HL-60 (cell line): Measurements from ENCODE around the gene FAM234A.

Experiments
- DNase-seq, 2 experiments: peaks; one replicate each; pipeline ENCODE4 v3.0.0-alpha.2; 2010 to 2020; ENCODE audit warnings: low read depth in 1 of 2, low spot score in 1 of 2
- H3K27ac ChIP-seq: fragments of 250-450 bp; sonication (Bioruptor Pico); replicated peaks from 2 replicates; pipeline ENCODE4 v1.5.1; 2020; ENCODE audit warnings: mild to moderate bottlenecking, moderate library complexity
- H3K27me3 ChIP-seq: fragments of 250-450 bp; sonication (Bioruptor Pico); 2 replicates; pipeline ENCODE4 v1.5.1; 2021; ENCODE audit warnings: mild to moderate bottlenecking, moderate library complexity; ENCODE audit not compliant: insufficient read depth, poor library complexity, severe bottlenecking
- H3K4me3 ChIP-seq: replicated peaks from 2 replicates; pipeline ENCODE4 v1.5.1; 2011; ENCODE audit warnings: mild to moderate bottlenecking, control low read depth, low read length; ENCODE audit not compliant: insufficient read depth
- GABPA ChIP-seq: IDR thresholded peaks from 2 replicates; pipeline ENCODE4 v1.6.1; 2012; ENCODE audit warnings: low read depth
- POLR2AphosphoS5 ChIP-seq: IDR thresholded peaks from 2 replicates; pipeline ENCODE4 v1.6.1; 2012; ENCODE audit warnings: low read depth
- SPI1 ChIP-seq: IDR thresholded peaks from 2 replicates; pipeline ENCODE4 v1.6.1; 2012; ENCODE audit warnings: low read depth, mild to moderate bottlenecking, borderline replicate concordance
- TF ChIP-seq, protein P1 (sequence below): IDR thresholded peaks from one replicate; pipeline ENCODE4 v1.5.1; 2011; ENCODE audit warnings: low read length, control low read depth, inconsistent platforms; ENCODE audit not compliant: insufficient read depth
- TF ChIP-seq, protein P2 (sequence below): IDR thresholded peaks from 2 replicates; pipeline ENCODE4 v1.6.1; 2012; ENCODE audit warnings: low read depth; ENCODE audit not compliant: insufficient replicate concordance

FAM234A gene

DNA sequence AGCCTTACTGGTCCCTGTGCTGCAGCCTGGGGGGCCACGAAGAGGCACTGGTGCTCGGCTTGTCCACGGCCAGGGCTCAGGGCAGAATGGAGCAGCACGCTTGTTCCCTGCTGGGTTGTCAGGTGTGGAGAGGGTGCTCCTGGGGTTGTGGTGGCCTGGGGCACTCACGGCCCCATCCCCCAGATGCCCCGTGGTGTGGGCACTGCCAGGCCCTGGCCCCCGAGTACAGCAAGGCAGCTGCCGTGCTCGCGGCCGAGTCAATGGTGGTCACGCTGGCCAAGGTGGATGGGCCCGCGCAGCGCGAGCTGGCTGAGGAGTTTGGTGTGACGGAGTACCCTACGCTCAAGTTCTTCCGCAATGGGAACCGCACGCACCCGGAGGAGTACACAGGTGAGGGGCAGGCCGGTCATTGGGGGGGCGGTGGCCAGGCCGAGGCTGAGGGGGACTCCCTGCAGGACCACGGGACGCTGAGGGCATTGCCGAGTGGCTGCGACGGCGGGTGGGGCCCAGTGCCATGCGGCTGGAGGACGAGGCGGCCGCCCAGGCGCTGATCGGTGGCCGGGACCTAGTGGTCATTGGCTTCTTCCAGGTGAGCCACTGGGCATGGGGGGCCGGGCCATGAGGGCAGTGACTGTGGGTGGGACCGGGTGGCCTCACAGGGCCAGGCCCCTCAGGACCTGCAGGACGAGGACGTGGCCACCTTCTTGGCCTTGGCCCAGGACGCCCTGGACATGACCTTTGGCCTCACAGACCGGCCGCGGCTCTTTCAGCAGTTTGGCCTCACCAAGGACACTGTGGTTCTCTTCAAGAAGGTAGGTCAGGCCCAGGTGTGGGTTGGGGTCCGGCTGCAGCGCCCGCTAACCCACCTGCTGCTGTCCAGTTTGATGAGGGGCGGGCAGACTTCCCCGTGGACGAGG, 49.8 kb downstream of the FAM234A start:
- Histone ChIP-seq H3K4me3 (no peak overlapping the region), H3K27ac (no peak overlapping the region), H3K27me3 (peaks cover 14% of the 10 kb centered on the region)
- TF ChIP-seq, protein P1, sequence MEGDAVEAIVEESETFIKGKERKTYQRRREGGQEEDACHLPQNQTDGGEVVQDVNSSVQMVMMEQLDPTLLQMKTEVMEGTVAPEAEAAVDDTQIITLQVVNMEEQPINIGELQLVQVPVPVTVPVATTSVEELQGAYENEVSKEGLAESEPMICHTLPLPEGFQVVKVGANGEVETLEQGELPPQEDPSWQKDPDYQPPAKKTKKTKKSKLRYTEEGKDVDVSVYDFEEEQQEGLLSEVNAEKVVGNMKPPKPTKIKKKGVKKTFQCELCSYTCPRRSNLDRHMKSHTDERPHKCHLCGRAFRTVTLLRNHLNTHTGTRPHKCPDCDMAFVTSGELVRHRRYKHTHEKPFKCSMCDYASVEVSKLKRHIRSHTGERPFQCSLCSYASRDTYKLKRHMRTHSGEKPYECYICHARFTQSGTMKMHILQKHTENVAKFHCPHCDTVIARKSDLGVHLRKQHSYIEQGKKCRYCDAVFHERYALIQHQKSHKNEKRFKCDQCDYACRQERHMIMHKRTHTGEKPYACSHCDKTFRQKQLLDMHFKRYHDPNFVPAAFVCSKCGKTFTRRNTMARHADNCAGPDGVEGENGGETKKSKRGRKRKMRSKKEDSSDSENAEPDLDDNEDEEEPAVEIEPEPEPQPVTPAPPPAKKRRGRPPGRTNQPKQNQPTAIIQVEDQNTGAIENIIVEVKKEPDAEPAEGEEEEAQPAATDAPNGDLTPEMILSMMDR: no peak
- TF ChIP-seq, protein P2, sequence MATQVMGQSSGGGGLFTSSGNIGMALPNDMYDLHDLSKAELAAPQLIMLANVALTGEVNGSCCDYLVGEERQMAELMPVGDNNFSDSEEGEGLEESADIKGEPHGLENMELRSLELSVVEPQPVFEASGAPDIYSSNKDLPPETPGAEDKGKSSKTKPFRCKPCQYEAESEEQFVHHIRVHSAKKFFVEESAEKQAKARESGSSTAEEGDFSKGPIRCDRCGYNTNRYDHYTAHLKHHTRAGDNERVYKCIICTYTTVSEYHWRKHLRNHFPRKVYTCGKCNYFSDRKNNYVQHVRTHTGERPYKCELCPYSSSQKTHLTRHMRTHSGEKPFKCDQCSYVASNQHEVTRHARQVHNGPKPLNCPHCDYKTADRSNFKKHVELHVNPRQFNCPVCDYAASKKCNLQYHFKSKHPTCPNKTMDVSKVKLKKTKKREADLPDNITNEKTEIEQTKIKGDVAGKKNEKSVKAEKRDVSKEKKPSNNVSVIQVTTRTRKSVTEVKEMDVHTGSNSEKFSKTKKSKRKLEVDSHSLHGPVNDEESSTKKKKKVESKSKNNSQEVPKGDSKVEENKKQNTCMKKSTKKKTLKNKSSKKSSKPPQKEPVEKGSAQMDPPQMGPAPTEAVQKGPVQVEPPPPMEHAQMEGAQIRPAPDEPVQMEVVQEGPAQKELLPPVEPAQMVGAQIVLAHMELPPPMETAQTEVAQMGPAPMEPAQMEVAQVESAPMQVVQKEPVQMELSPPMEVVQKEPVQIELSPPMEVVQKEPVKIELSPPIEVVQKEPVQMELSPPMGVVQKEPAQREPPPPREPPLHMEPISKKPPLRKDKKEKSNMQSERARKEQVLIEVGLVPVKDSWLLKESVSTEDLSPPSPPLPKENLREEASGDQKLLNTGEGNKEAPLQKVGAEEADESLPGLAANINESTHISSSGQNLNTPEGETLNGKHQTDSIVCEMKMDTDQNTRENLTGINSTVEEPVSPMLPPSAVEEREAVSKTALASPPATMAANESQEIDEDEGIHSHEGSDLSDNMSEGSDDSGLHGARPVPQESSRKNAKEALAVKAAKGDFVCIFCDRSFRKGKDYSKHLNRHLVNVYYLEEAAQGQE: no peak
- TF ChIP-seq POLR2AphosphoS5 (no peak), SPI1 (no peak), GABPA (no peak)
- no peak for DNase-seq

DNA sequence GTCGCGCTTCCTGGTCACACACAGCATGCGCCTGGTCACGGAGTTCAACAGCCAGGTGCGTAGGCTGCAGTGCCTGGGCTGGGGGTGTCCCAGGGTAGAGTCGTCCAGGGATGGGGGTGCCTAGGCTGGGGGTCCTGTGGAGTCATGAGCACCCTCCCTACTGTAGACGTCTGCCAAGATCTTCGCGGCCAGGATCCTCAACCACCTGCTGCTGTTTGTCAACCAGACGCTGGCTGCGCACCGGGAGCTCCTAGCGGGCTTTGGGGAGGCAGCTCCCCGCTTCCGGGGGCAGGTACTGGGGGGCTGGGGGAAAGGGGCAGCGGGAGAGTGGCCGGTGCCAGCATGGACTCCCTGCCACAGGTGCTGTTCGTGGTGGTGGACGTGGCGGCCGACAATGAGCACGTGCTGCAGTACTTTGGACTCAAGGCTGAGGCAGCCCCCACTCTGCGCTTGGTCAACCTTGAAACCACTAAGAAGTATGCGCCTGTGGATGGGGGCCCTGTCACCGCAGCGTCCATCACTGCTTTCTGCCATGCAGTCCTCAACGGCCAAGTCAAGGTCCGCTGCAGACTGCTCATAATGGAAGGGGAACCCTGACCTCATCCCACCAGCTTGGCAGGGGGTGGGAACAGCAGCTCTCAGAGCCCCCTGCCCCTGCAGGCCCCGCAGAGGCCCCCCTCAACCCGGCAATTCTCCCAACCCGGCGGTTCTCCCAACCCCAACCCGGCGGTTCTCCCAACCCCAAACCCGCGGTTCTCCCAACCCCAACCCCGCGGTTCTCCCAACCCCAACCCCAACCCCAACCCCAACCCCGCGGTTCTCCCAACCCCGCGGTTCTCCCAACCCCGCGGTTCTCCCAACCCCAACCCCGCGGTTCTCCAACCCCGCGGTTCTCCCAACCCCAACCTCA, 50.8 kb downstream of the FAM234A start:
- Histone ChIP-seq H3K27ac (no peak overlapping the region), H3K4me3 (no peak overlapping the region), H3K27me3 (peaks cover 10% of the 10 kb centered on the region)
- TF ChIP-seq, protein P1: no peak
- no peak for TF ChIP-seq SPI1
- TF ChIP-seq GABPA: no peak
- TF ChIP-seq POLR2AphosphoS5: no peak
- TF ChIP-seq, protein P2: no peak
- no peak for DNase-seq

DNA sequence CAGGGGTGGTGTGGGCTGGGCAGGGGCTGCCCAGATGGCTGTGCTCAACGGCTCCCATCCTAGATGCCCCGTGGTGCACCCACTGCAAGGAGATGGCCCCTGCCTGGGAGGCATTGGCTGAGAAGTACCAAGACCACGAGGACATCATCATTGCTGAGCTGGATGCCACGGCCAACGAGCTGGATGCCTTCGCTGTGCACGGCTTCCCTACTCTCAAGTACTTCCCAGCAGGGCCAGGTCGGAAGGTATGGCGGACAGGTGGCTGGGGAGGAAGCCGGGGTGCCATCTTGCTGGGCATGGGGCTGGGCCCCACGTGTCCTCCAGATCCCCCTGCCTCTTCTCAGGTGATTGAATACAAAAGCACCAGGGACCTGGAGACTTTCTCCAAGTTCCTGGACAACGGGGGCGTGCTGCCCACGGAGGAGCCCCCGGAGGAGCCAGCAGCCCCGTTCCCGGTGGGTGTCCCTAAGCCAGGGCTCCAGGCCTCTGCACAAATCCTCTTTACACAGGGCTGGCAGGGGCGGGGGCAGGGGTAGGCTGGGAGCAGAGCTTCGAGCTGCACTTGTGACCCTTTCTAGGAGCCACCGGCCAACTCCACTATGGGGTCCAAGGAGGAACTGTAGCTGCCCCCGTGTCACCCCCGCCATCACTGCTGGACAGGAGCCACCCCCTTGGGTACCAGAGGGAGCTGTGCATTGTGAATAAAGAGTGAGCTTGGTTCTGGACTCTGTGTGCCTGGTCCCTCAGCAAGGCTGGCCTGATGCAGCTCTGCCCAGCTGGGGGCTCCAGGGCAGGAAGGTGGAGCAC, 52.1 kb downstream of the FAM234A start:
- H3K4me3 ChIP-seq: no peak overlapping the region
- H3K27me3 ChIP-seq: no peaks in the 10 kb centered on the region
- no peak for DNase-seq
- TF ChIP-seq POLR2AphosphoS5: no peak
- TF ChIP-seq SPI1: no peak
- TF ChIP-seq GABPA: no peak
- TF ChIP-seq, protein P1: no peak
- TF ChIP-seq, protein P2: no peak
- H3K27ac ChIP-seq: no peak overlapping the region
